SK-N-SH (cell line): ENCODE data around the gene OGFOD2.

Source experiments
- EP300 ChIP-seq, 2 experiments: IDR thresholded peaks; 2 replicates each; pipeline versions ENCODE4 v1.4.0 to v1.6.1; 2012; ENCODE audit warnings: borderline replicate concordance in 1 of 2, low read depth in 1 of 2, low read length in 1 of 2
- JUND ChIP-seq: IDR thresholded peaks from 2 replicates; pipeline ENCODE4 v1.4.0; 2012
- NFIC ChIP-seq: IDR thresholded peaks from 2 replicates; pipeline ENCODE4 v1.4.0; 2012; ENCODE audit warnings: borderline replicate concordance
- POLR2AphosphoS5 ChIP-seq: IDR thresholded peaks from 2 replicates; pipeline ENCODE4 v1.6.1; 2012; ENCODE audit warnings: low read depth, low read length
- TAF1 ChIP-seq: IDR thresholded peaks from 2 replicates; pipeline ENCODE4 v1.6.1; 2012; ENCODE audit warnings: low read depth, mild to moderate bottlenecking, low read length, moderate library complexity, borderline replicate concordance
- TF ChIP-seq, protein P1 (sequence below): IDR thresholded peaks from 2 replicates; pipeline ENCODE4 v1.6.1; 2012; ENCODE audit warnings: mild to moderate bottlenecking, low read depth, low read length, moderate library complexity
- TF ChIP-seq, protein P2 (sequence below): IDR thresholded peaks from 2 replicates; pipeline ENCODE4 v1.4.0; 2012; ENCODE audit warnings: low read depth
- TF ChIP-seq, protein P3 (sequence below): fragments of 200-600 bp; sonication (generic); IDR thresholded peaks from 2 replicates; pipeline ENCODE4 v1.6.1; 2017; ENCODE audit warnings: antibody characterized with exemption, mild to moderate bottlenecking, moderate library complexity

DNA sequence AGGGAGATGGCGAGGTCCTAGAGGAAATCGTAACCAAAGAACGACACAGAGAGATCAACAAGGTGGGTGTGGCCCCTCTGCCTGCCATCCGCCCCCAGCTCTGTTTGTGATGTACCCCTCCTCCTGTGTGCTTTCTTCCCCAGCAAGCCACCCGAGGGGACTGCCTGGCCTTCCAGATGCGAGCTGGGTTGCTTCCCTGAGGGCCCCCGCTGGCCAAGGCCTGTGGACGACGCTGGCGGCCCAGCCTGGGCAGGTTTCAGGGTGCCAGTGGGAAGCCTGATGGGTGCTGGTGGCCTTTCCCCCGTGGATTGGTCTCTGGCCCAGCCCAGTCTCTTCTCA, 7.4 kb downstream of the OGFOD2 start:
- TF ChIP-seq, protein P1, sequence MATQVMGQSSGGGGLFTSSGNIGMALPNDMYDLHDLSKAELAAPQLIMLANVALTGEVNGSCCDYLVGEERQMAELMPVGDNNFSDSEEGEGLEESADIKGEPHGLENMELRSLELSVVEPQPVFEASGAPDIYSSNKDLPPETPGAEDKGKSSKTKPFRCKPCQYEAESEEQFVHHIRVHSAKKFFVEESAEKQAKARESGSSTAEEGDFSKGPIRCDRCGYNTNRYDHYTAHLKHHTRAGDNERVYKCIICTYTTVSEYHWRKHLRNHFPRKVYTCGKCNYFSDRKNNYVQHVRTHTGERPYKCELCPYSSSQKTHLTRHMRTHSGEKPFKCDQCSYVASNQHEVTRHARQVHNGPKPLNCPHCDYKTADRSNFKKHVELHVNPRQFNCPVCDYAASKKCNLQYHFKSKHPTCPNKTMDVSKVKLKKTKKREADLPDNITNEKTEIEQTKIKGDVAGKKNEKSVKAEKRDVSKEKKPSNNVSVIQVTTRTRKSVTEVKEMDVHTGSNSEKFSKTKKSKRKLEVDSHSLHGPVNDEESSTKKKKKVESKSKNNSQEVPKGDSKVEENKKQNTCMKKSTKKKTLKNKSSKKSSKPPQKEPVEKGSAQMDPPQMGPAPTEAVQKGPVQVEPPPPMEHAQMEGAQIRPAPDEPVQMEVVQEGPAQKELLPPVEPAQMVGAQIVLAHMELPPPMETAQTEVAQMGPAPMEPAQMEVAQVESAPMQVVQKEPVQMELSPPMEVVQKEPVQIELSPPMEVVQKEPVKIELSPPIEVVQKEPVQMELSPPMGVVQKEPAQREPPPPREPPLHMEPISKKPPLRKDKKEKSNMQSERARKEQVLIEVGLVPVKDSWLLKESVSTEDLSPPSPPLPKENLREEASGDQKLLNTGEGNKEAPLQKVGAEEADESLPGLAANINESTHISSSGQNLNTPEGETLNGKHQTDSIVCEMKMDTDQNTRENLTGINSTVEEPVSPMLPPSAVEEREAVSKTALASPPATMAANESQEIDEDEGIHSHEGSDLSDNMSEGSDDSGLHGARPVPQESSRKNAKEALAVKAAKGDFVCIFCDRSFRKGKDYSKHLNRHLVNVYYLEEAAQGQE = no peak
- TF ChIP-seq EP300 (IDR thresholded peaks at IDR 0.05; ENCODE audit: borderline replicate concordance in 1 of 2, low read depth in 1 of 2, low read length in 1 of 2) (no peak), NFIC (no peak), POLR2AphosphoS5 (no peak), TAF1 (no peak), JUND (no peak)
- TF ChIP-seq, protein P2, sequence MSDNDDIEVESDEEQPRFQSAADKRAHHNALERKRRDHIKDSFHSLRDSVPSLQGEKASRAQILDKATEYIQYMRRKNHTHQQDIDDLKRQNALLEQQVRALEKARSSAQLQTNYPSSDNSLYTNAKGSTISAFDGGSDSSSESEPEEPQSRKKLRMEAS = no peak
- TF ChIP-seq, protein P3, sequence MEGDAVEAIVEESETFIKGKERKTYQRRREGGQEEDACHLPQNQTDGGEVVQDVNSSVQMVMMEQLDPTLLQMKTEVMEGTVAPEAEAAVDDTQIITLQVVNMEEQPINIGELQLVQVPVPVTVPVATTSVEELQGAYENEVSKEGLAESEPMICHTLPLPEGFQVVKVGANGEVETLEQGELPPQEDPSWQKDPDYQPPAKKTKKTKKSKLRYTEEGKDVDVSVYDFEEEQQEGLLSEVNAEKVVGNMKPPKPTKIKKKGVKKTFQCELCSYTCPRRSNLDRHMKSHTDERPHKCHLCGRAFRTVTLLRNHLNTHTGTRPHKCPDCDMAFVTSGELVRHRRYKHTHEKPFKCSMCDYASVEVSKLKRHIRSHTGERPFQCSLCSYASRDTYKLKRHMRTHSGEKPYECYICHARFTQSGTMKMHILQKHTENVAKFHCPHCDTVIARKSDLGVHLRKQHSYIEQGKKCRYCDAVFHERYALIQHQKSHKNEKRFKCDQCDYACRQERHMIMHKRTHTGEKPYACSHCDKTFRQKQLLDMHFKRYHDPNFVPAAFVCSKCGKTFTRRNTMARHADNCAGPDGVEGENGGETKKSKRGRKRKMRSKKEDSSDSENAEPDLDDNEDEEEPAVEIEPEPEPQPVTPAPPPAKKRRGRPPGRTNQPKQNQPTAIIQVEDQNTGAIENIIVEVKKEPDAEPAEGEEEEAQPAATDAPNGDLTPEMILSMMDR = no peak
